ENCODE measurements around the gene HOXC12.

DNA sequence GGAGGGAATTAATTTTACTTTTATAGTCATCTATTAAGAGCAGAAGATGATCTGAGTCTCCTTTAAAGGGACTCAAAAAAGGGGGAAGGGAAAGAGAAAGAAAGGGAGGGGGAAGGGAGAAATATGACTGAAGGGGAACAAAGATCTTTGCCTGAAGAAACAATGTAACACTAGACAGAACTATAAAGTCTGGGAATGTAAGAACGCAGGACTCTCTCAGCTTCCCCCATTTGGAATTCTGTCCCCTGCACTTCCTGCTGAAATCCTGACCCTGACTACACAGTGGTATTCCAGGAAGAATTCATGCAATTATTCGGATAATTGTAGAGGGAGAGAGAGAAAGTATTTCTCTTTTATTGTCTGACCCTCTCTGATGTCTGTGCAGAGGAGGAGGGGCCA is 9.6 kb downstream of the HOXC12 start:
- TF ChIP-seq, protein P1, sequence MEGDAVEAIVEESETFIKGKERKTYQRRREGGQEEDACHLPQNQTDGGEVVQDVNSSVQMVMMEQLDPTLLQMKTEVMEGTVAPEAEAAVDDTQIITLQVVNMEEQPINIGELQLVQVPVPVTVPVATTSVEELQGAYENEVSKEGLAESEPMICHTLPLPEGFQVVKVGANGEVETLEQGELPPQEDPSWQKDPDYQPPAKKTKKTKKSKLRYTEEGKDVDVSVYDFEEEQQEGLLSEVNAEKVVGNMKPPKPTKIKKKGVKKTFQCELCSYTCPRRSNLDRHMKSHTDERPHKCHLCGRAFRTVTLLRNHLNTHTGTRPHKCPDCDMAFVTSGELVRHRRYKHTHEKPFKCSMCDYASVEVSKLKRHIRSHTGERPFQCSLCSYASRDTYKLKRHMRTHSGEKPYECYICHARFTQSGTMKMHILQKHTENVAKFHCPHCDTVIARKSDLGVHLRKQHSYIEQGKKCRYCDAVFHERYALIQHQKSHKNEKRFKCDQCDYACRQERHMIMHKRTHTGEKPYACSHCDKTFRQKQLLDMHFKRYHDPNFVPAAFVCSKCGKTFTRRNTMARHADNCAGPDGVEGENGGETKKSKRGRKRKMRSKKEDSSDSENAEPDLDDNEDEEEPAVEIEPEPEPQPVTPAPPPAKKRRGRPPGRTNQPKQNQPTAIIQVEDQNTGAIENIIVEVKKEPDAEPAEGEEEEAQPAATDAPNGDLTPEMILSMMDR (IDR thresholded peaks at IDR 0.05 in 4 of 5, conservative IDR thresholded peaks at IDR 0.05 in 1 of 5): no peak
- no peak for TF ChIP-seq POLR2A (IDR thresholded peaks at IDR 0.05)

All from gastrocnemius medialis (tissue), 4 donors.